ENCODE measurements around the gene LRRC53.

GRCh38 chr1:74429580-74429979 is 82.8 kb downstream of the LRRC53 start:
- TF ChIP-seq, protein P1, sequence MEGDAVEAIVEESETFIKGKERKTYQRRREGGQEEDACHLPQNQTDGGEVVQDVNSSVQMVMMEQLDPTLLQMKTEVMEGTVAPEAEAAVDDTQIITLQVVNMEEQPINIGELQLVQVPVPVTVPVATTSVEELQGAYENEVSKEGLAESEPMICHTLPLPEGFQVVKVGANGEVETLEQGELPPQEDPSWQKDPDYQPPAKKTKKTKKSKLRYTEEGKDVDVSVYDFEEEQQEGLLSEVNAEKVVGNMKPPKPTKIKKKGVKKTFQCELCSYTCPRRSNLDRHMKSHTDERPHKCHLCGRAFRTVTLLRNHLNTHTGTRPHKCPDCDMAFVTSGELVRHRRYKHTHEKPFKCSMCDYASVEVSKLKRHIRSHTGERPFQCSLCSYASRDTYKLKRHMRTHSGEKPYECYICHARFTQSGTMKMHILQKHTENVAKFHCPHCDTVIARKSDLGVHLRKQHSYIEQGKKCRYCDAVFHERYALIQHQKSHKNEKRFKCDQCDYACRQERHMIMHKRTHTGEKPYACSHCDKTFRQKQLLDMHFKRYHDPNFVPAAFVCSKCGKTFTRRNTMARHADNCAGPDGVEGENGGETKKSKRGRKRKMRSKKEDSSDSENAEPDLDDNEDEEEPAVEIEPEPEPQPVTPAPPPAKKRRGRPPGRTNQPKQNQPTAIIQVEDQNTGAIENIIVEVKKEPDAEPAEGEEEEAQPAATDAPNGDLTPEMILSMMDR (IDR thresholded peaks at IDR 0.05; ENCODE audit: poor library complexity), result no peak
- TF ChIP-seq EZH2 (IDR thresholded peaks at IDR 0.05; ENCODE audit: borderline replicate concordance) (no peak), EZH2phosphoT487 (IDR thresholded peaks at IDR 0.05; ENCODE audit: low read depth, severe bottlenecking, unreplicated experiment) (no peak)

Data from hepatocyte (in vitro differentiated cells).